ENCODE measurements around the gene NPR3.
A peak's percentile ranks its signal among the peaks of the same experiment; 100 is the strongest.

Gene NPR3

DNA sequence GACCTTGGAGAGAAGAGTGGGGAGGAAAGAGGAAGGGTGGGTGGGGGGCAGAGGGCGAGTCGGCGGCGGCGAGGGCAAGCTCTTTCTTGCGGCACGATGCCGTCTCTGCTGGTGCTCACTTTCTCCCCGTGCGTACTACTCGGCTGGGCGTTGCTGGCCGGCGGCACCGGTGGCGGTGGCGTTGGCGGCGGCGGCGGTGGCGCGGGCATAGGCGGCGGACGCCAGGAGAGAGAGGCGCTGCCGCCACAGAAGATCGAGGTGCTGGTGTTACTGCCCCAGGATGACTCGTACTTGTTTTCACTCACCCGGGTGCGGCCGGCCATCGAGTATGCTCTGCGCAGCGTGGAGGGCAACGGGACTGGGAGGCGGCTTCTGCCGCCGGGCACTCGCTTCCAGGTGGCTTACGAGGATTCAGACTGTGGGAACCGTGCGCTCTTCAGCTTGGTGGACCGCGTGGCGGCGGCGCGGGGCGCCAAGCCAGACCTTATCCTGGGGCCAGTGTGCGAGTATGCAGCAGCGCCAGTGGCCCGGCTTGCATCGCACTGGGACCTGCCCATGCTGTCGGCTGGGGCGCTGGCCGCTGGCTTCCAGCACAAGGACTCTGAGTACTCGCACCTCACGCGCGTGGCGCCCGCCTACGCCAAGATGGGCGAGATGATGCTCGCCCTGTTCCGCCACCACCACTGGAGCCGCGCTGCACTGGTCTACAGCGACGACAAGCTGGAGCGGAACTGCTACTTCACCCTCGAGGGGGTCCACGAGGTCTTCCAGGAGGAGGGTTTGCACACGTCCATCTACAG lies 760 bp downstream of the NPR3 start:
- DNase-seq (ENCODE audit: low read depth) = peak; percentile 65
- H3K4me3 ChIP-seq (ENCODE audit: low read length) = peak overlapping the region; percentile 72
- TF ChIP-seq, protein P1, sequence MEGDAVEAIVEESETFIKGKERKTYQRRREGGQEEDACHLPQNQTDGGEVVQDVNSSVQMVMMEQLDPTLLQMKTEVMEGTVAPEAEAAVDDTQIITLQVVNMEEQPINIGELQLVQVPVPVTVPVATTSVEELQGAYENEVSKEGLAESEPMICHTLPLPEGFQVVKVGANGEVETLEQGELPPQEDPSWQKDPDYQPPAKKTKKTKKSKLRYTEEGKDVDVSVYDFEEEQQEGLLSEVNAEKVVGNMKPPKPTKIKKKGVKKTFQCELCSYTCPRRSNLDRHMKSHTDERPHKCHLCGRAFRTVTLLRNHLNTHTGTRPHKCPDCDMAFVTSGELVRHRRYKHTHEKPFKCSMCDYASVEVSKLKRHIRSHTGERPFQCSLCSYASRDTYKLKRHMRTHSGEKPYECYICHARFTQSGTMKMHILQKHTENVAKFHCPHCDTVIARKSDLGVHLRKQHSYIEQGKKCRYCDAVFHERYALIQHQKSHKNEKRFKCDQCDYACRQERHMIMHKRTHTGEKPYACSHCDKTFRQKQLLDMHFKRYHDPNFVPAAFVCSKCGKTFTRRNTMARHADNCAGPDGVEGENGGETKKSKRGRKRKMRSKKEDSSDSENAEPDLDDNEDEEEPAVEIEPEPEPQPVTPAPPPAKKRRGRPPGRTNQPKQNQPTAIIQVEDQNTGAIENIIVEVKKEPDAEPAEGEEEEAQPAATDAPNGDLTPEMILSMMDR (conservative IDR thresholded peaks at IDR 0.05; ENCODE audit: low read length) = no peak

DNA sequence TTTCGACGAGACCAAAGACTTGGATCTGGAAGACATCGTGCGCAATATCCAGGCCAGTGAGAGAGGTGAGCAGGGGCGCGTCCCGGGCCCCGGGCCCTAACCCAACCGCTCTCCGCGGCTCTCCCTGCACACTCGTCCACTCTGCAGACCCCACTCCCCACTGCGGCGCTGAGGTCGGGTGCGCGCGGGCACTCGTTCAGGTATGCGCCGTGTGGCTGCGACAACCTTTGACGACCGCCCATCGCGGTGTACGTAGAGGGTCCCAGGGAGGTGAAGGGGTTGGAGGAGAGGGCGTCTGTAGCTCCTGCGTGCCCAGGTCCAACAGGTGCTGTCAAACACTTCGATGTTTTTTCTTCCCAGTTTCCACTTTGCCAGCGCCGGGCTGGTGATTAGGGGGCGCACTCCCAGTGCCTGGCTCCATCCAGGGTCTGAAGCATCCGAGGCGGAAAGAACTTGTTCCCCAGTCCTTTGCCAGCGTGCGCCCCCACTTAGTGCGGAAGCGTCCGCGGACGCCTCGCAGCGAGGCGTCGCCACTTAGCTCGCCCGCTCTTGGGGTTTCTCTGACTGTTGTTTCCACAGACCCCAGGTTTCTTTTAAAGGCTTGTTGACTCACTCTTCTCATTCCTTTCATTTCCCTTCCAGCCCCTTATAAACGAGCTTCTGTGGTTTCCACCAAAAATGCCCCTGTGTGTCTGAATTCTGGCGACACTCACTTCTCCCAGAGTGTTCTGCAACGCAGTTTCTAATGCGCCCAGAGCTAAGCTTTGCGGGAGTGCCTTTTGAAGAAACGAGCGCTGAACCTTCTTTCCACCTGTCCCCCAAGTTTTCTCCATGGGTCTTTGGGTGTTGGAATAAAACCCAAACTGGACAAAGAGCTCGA lies 1.6 kb downstream of the NPR3 start:
- TF ChIP-seq, protein P1 (conservative IDR thresholded peaks at IDR 0.05; ENCODE audit: low read length) = peak; percentile 46
- peak overlapping the region; percentile 72 for H3K4me3 ChIP-seq (ENCODE audit: low read length)
- peak; percentile 39 for DNase-seq (ENCODE audit: low read depth)

DNA sequence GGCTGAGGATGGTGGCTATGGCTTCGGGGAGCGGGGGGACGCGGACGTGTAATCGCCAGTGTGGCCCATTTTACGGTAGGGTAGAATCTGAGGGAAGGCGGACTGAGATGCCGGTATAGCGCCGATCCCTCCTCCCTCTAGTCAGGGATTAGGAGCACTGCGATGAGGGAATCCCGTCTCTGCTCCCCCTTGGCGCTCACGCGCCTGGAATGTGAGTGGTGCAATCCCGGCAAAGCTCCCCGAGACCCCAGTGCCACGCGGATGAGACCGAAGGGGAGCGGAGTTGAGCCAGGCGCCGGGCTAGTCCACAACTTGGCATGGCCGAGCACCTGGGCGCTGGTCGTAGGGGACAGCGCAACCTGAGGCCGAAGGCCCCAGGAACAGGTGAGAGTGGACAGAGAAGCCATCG lies 2.2 kb downstream of the NPR3 start:
- H3K4me3 ChIP-seq (ENCODE audit: low read length) = peak overlapping the region; percentile 72
- DNase-seq (ENCODE audit: low read depth) = peak; percentile 40
- TF ChIP-seq, protein P1 (conservative IDR thresholded peaks at IDR 0.05; ENCODE audit: low read length) = no peak

DNA sequence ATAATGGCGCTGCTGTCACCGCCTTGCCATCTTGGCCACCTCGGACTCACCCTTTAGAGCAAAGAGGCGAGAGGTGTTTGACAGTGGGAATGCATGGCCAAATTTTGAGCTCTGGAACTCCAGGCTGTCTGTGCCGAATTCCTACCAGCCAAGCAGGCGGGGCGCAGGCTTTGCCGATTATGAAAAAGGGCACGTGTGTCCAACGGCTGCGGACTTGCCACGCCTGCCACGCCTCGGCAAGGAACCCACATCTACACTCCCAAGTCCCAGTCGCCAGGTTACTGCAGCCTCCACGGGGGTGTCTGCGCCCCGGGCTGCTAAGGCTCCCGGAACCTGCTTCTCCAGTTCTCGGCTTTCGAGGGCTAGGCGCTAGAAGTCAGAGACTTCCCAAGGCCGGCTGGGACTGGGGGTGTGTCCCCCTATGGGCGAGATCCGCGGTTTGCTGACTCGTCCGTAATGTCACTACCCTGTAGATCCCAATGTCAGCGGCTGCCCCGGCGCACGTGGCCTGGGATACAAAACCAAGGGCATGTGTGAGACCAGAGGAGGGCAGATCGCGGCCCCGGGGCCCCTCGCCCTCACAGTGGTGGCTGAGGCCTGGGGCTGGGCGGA lies 2.8 kb downstream of the NPR3 start:
- TF ChIP-seq, protein P1 (conservative IDR thresholded peaks at IDR 0.05; ENCODE audit: low read length) = no peak; the same call in none of the 2 replicates
- peak; percentile 69 for DNase-seq (ENCODE audit: low read depth)
- H3K4me3 ChIP-seq (ENCODE audit: low read length) = peak overlapping the region; percentile 72

DNA sequence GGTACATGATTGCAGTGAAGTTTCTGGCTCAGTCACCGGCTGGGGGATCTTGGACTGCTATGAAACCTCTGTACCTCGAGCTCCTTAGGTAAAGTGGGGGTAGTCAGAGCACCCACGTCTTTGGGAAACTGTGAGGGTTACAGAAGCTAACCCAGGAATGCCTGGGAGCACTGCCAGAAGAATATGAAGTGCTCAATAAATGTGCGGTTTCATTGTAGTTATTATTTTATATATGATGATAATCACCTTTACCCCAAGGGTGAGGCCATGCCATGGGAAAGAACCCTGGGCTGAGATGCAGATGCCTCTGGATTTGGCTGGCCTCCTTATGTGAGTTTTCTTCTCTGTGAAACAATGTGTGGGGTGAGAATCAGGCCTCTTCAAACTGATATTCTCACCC lies 3.7 kb downstream of the NPR3 start:
- H3K4me3 ChIP-seq (ENCODE audit: low read length) = no peak overlapping the region

DNA sequence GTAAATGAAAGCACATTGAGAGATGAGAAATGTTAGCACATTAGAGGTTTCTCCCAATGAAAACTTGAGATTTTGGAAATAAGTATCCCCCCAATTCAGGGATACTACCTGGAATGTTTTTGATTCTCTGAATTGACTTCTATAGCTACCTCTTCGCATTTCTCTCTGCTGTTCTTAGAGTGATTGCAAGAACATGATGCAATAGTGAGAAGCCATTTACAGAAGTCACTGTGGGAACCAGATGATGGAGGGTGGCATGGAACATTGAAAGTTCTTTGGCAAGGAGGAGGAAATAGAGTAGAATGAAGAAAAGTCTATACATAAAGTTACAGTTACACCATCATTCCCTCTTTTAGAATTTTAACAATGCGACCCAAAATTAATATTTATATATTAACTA lies 9.2 kb downstream of the NPR3 start:
- no peak for DNase-seq (ENCODE audit: low read depth)
- TF ChIP-seq, protein P1 (conservative IDR thresholded peaks at IDR 0.05; ENCODE audit: low read length) = no peak
- no peak overlapping the region for H3K4me3 ChIP-seq (ENCODE audit: low read length)

More for the DNA sequence above, 3.7 kb downstream of the NPR3 start:
- peak; percentile 22 for DNase-seq (ENCODE audit: low read depth)
- TF ChIP-seq, protein P1 (conservative IDR thresholded peaks at IDR 0.05; ENCODE audit: low read length) = no peak

Measured in AG10803 (cell line).